HL-60/S4 (cell line): ENCODE data around the gene TBC1D9B.
"Not testable (repeated sequence)": the region's sequence is repeated elsewhere in the genome, so short reads cannot be mapped to it uniquely, and the experiment has no call there.

Source experiments
- in situ Hi-C: fragments of 300-500 bp; cut with MboI; formaldehyde crosslinking; loops from 2 replicates; pipeline ENCODE4 v1.14.3; 2022; ENCODE audit warnings: low sequenced_read_pairs

The TBC1D9B gene

DNA sequence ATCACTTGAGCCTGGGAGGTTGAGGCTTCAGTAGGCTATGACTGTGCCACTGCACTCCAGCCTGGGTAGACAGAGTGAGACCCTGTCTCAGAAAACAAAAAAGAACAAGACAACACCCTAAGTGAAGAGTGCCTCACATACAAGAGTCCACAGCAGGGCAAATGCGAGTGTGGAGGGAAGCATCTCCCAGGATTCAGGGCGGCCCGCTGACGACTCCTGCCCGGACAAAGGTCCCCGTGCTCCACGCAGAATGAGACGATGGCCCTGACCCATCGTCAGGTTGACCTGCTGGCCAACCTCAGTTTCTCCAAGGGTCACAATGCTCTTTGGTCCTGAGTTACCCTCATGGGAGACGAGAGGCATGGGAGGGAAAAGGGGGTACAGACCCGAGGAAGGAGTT, 67.4 kb downstream of the TBC1D9B start:
- in situ Hi-C loops: no loop called here

DNA sequence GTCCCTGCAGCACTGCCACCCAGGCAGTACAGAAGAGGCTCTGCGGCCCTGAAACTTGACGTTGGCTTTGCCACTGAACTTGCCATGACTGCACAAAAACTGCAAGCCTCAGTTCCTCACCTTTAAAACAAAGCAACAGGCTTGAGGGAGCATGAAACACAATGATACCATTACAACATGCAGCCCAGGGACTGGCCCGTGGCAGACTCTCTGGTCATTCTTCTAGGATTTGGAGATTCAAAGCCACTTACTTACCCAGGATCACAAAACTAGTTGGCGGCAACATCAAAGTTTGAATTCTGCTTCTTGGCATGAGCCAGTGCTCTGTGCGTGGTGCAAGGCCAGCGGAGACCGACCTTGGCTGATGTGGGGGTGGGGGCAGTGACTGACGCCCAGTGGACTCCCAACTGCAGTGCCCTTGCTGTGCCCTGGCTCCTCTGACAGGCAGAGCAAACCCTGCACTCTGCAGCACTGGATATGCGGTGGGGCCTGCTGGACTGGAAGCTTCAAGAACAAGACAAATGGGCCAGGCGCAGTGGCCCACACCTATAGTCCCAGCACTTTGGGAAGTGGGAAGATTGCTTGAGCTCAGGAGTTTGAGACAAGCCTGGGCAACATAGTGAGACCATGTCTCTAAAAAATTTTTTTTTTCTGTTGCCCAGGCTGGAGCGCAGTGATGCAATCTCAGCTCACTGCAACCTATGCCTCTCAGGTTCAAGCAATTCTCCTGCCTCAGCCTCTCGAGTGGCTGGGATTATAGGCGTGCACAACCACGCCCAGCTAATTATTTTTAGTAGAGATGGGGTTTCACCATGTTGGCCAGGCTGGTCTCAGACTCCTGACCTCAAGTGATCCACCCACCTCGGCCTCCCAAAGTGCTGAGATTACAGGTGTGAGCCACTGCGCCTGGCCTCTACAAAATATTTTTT, 68.1 kb downstream of the TBC1D9B start:
- in situ Hi-C loops: no loop called here

DNA sequence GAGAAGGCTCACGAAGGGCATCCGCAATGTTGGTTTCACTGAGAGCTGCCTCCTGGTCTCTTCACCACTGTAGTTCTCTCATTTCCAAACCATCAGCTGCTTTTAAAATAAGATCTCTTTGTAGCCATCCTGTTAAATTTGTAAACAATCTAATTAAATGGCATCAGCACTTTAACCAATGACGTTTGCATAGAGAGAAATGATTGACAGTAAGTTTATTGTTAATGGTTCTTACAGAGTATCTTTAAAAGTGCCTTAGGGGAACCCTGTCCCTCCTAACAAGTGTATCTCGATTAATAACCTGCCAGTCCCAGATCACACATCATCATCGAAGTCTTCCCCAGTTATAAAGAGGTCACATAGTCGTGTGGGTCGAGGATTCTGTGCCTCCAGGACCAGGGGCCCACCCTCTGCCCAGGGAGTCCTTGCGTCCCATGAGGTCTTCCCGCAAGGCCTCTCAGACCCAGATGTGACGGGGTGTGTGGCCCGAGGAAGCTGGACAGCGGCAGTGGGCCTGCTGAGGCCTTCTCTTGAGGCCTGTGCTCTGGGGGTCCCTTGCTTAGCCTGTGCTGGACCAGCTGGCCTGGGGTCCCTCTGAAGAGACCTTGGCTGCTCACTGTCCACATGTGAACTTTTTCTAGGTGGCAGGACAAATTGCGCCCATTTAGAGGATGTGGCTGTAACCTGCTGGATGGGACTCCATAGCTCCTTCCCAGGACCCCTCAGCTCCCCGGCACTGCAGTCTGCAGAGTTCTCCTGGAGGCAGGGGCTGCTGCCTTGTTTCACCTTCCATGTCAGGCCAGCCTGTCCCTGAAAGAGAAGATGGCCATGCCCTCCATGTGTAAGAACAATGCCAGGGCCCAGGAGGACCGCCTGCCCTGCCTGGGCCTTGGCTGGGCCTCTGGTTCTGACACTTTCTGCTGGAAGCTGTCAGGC, 70.4 kb downstream of the TBC1D9B start:
- in situ Hi-C loops: no loop called here

DNA sequence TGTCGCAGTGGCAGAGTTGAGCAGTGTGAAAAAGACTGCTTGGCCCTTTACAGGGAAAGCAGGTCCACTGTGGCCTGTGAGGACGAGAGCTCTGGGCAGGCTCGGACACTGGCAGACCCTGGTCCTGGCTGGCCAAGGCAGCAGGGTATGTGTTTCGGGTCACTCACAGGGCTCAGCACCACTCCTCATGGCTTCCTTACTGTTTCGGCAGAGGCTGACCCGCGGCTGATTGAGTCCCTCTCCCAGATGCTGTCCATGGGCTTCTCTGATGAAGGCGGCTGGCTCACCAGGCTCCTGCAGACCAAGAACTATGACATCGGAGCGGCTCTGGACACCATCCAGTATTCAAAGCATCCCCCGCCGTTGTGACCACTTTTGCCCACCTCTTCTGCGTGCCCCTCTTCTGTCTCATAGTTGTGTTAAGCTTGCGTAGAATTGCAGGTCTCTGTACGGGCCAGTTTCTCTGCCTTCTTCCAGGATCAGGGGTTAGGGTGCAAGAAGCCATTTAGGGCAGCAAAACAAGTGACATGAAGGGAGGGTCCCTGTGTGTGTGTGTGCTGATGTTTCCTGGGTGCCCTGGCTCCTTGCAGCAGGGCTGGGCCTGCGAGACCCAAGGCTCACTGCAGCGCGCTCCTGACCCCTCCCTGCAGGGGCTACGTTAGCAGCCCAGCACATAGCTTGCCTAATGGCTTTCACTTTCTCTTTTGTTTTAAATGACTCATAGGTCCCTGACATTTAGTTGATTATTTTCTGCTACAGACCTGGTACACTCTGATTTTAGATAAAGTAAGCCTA, 71.3 kb downstream of the TBC1D9B start:
- in situ Hi-C loops: no loop called here

DNA sequence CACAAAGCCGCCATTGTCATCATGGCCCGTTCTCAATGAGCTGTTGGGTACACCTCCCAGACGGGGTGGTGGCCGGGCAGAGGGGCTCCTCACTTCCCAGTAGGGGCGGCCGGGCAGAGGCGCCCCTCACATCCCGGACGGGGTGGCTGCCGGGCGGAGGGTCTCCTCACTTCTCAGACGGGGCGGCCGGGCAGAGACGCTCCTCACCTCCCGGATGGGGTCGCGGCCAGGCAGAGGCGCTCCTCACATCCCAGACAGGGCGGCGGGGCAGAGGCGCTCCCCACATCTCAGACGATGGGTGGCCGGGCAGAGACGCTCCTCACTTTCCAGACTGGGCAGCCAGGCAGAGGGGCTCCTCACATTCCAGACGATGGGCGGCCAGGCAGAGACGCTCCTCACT, 72.8 kb downstream of the TBC1D9B start:
- in situ Hi-C loops: not testable (repeated sequence)

DNA sequence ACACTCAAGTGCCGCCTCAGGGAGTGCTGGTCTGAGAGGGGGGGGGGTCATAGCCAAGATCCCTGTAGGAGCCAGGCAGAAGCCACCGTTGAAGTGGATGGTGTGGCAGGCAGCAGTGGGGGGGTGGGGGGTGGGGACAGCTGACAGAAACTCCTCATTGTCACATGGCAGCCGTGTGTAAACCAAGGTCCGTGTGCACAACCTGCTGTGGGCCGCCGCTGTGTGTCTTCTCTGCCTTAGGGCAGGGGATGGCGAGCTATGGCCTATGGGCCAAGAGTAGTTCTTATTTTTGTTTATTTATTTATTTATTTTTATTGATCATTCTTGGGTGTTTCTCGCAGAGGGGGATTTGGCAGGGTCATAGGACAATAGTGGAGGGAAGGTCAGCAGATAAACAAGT, 73.6 kb downstream of the TBC1D9B start:
- in situ Hi-C loops: no loop called here

DNA sequence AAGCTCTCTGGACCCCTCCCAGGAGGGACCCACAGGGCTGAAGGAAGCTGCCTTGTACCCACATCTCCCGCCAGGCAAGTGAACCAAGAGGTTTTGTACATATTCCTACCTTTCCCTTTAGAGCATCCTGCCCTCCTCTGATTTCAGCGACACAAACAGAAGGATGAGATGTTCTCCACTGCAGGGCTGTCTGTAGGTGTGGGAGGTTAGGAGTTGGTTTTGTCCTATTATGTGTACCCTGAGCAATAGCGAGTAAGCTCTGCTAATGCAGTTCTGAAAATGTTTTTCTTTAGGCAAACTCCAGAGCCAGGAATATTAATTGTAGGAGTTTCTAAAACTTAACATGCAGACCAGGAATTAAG, 74.0 kb downstream of the TBC1D9B start:
- in situ Hi-C loops: no loop called here

DNA sequence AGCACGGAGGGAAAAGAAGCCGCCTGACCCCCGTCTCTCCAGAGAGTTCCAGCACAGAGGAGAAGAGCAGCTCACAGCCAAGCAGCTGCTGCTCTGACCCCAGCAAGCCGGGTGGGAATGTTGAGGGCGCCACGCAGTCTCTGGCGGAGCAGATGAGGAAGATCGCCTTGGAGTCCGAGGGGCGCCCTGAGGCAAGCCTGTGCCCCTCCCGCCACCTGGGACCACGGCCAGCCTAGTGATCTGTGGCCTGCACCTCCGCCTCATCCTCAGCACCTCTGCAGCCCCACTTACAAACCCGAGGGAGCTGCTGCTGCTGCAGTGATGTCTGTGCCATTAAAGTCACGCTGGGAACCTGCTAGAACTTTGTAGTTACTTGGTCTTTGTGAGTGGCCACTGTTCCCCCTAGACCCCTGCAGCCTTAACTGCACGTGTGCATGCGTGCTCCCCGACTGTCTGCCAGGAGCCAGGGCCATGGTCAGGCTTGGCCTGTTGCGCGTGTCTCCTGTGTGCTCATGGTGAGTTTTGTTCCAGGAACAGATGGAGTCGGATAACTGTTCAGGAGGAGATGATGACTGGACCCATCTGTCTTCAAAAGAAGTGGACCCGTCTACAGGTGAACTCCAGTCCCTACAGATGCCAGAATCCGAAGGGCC, 74.5 kb downstream of the TBC1D9B start:
- in situ Hi-C loops: no loop called here

DNA sequence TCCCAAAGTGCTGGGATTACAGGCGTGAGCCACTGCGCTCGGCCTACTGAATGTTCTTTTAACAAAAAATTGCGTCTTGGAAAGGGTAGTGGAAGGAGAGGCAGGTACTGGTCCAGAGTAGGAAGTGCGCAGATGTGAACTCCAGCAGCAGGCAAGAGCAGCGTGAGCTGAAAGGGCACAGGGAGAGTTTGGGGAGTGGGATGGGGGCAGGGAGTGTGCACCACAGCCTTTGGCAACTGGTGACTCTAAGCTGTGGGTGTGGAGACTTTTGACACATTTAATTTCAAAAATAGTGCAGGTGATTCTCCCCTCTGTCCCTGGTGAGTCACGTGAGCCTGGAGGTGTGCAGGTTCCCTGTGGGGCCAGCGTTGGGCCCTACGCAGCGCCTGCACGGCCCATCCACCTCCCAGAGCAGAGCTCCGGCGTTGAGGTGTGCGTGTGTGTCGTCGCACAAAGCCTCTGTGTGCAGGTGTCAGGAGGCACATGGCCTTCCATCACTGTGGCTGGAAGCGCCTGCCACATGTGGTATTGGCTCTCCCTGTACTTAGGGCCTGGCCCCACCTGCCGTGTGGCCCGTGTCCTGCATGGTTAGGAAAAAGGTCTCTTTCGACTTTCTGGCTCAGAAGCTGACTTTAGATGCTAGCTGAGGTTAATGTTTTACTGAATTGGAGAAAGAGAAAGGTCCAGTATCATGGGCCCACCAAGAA, 75.5 kb downstream of the TBC1D9B start:
- in situ Hi-C loops: no loop called here

DNA sequence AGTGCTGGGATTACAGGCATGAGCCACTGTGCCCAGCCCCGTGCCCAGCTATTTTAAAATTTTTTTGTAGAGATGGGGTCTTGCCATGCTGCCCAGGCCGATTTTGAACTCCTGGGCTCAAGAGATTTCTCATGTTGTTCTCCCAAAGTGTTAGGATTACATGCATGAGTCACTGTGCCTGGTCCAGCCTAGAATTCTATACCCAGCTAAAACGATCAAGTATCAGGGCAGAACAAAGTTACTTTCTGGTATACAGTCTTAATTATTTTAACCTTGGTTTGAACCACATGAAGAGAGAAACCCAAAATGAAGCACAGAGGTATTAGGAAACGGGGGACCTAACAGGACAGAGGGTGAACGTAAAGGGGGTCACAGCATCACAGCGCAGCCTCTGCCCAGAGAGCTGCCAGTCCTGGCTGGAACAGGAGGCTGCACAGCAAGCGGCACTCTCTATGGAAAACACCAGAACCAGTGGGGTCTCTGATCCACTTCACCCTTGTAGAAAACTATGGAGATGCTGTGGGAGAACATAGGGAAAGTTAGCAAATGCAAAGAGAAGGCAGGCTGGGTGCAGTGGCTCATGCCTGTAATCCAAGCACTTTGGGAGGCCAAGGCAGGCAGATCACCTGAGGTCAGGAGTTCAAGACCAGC, 76.8 kb downstream of the TBC1D9B start:
- in situ Hi-C loops: no loop called here

DNA sequence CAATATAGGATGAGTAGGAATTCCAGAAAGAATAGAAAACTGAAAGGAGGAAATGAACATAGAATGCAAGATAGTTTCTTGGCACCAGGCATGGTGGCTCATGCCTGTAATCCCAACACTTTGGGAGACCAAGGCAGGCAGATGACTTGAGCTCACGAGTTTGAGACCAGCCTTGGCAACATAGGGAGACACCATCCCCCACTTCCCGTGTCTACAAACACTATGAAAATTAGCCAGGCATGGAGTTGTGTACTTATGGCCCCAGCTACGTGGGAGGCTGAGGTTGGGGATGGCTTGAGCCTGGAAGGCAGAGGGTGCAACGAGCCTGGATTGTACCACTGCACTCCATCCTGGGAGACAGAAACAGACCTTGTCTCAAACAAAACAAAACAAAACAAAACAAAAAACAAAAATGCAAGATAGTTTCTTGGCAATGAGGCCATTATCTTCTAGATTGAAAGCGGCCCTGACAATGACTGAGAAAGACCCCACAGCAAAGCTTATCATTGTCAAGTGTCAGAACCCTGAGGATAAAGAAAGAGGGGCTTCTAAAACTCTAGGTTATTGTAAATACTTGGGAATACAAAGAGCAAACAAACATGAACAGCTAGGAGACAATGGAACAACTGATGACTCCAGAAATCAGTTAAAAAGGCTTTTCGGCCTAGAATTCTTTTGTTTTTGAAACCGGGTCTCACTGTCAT, 77.8 kb downstream of the TBC1D9B start:
- in situ Hi-C loops: no loop called here

DNA sequence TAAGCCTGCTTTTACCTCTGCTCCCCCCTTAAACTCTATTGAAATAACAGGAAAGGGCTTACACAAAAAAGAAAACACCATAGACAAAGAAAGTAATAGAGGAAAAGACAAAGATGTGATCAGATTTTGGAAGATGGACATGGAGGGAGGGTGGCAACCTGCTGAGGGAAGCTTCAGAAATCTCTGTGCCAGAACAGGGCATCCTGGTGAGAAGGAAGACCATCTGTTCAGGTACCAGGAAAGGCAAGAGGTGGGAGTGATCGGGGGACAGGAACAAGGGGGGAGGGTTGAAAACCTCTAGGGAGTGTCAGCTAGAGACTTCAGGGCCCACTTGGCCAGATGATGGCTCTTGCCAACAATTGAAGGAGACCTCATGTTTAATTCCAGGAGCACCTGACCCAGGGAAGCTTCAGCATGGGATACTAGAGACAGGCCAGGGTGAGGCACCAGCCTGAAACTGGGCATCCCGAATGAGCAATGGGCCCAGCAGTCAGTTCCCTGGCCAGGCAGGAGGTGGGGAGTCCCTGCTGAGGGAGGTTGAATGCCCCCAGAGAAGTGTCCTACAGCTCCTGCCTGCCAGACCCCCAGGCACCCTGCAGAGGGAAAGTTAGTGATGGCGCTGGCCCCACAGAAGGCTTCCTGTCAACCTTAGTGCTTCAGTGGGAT, 78.8 kb downstream of the TBC1D9B start:
- in situ Hi-C loops: no loop called here

DNA sequence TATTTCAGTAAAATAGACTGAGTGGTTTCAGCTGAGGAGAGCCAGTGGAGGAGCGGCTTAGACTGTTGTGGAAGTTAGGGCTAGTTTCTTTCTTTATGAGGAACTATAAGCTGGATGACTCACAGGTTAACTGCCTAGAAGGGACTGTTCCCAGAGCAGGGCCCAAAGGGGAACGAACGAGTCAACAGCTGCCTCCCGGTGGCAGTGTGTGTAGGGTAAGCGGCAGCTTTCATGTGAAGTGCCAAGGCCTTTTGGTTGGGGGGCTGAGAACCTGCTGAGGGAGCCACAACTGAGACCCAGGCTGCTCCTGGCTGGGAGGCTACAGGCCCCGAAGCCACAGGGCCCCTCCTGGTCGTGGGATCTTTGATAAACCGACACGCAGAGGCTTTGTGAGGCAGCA, 80.0 kb downstream of the TBC1D9B start:
- in situ Hi-C loops: no loop called here

DNA sequence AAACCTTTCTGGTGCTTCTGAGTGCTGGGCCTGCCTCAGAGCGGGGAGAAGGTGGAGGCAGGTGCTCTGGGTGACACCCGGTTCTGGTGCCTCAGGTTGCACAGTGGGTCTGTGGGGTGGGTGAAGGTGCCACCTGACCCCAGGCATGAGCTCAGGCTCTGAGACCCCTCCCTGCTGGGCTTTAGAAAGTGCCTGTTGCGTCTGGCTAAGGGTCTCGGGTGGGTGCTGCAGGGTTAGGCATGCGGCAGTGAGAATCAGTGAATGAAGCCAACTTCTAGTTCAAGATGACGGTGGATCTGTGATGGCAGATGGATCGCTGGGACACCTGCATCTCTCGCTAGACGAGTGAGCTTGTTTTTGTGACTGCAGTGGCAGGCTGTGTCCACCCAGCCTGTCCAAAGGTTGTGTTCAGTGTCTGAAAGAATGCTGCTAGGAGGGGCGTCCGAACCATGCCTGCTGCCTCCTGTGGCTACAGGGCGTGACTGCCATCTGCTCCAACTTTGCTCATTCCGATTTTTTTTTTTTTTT, 82.0 kb downstream of the TBC1D9B start:
- in situ Hi-C loops: no loop called here

DNA sequence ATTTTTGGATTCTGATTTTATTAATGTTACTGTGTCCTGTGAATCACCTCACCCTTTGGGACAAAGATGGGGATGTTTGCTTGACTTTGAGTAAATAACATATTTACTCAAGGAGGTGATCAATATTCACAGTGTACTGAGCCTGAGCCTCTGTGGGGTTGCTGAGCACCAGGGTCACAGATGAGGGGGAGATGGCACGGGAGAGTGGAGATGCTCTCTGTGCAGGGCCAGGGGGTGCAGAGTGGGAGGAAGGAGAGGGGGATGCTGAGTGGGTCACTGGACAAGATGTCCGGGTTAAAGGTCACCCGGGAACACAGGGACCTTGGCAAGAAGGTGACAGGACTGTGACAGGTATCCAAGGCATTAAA, 83.0 kb downstream of the TBC1D9B start:
- in situ Hi-C loops: loop anchor here (25.0 kb wide), 1 partner anchor 263 kb away; no protein-coding TSS in a partner anchor

DNA sequence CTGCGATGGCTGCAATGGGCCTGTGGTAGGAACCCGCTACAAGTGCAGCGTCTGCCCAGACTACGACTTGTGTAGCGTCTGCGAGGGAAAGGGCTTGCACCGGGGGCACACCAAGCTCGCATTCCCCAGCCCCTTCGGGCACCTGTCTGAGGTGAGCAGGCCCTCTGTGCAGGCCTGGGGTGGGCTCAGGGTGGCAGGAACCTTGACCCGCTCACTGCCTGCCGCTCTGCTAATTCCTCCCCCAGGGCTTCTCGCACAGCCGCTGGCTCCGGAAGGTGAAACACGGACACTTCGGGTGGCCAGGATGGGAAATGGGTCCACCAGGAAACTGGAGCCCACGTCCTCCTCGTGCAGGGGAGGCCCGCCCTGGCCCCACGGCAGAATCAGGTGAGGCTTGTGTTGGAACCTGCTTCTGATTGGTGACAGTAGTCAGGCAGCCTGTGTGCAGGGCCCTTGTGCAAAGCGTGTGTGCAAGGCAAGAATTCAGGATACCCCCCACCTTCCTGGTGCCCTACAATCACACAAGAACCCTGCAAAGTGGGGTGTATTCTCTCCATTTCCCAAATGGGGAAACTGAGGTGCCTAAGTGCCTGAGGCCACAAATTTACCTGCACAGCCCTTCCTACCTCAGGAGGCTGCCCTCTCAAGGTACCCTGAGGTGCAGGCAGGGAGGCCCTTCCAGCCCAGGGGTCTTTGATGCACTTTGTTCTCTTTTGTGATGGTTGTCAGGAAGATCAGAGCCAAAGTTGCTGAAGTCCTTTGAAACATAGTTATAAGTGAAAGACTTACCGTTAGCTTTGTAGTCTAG, 83.6 kb downstream of the TBC1D9B start:
- in situ Hi-C loops: loop anchor here (25.0 kb wide), 1 partner anchor 263 kb away; no protein-coding TSS in a partner anchor

DNA sequence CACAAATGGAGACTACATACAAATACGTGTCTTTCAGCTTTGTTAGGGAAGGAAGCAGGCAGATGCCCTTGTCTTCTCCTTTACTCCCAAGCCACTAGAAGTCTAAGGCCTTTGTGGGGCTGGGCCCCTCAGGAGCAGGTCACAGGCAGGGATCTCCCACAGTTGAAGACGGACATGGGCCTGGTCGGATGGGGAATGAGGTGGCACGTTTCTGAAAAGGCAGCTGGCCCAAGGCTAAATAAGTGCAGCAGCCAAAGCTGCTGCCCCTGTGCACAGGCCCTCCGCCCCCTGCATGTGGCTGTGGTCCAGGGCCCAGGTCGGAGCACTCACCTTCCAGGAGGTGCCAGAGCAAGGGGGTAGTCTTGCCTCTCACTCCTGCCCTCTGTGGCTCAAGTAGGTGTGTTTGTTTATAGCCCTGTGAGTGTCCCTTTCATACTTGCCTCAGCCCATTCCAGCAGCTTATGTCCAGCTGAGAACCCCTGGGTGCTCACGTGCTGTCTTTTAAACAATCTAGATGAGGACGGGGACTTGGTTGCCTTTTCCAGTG, 85.2 kb downstream of the TBC1D9B start:
- in situ Hi-C loops: loop anchor here (25.0 kb wide), 1 partner anchor 265 kb away; no protein-coding TSS in a partner anchor
